ENCODE data around the gene MRO. TPM values are rescaled to one million over a fixed set of nuclear protein-coding genes. Genes with fewer than 3 reads are reported as not detected.

MRO gene
- total and polyA plus RNA-seq, 8 donors: 0.13 to 2.0 (median 1.3) TPM; not detected in 3

DNA sequence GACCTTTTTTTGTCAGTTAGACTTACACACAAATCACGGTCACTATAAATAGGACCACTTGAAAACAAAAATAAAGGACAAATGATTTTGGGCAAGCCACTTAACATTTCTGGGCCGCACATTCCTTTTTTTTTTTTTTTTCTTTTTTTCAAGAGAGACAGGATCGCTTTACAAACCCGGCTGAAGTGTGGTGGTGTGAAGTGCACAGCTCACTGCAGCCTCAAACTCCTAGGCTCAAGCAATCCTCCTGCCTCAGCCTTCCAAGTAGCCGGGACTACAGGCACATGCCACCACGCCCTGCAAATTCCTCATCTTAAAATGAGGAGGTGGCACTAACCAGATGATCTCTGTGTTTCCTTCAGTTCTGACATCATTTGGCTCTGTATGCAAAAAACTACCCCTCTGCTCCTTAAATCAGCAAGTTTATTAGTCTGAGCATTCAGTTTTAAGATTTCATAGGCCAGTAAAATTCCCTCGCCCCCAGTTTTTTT, 28.3 kb upstream of the MRO start:
- TF ChIP-seq POLR2A (IDR thresholded peaks at IDR 0.05) (no peak), POLR2AphosphoS5 (IDR thresholded peaks at IDR 0.05) (no peak), EP300 (IDR thresholded peaks at IDR 0.05) (no peak)
- TF ChIP-seq, protein P1, sequence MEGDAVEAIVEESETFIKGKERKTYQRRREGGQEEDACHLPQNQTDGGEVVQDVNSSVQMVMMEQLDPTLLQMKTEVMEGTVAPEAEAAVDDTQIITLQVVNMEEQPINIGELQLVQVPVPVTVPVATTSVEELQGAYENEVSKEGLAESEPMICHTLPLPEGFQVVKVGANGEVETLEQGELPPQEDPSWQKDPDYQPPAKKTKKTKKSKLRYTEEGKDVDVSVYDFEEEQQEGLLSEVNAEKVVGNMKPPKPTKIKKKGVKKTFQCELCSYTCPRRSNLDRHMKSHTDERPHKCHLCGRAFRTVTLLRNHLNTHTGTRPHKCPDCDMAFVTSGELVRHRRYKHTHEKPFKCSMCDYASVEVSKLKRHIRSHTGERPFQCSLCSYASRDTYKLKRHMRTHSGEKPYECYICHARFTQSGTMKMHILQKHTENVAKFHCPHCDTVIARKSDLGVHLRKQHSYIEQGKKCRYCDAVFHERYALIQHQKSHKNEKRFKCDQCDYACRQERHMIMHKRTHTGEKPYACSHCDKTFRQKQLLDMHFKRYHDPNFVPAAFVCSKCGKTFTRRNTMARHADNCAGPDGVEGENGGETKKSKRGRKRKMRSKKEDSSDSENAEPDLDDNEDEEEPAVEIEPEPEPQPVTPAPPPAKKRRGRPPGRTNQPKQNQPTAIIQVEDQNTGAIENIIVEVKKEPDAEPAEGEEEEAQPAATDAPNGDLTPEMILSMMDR (IDR thresholded peaks at IDR 0.05): no peak
- Histone ChIP-seq H3K9me3 (no peaks in the 10 kb centered on the region), H3K27ac (no peak overlapping the region), H3K4me3 (no peak overlapping the region), H3K36me3 (no peaks in the 10 kb centered on the region), H3K27me3 (no peaks in the 10 kb centered on the region), H3K4me1 (peaks cover 0 to under 1% (median 0%) of the 10 kb centered on the region in 4 donors)
- DNase-seq: no peak
- intact Hi-C loops (cut with DNase I; ENCODE audit: low total_unique reads): no loop called here
- WGBS, 5 donors: 76 to 90% (median 81%) methylated on average over 7 of the region's 7 CpGs

DNA sequence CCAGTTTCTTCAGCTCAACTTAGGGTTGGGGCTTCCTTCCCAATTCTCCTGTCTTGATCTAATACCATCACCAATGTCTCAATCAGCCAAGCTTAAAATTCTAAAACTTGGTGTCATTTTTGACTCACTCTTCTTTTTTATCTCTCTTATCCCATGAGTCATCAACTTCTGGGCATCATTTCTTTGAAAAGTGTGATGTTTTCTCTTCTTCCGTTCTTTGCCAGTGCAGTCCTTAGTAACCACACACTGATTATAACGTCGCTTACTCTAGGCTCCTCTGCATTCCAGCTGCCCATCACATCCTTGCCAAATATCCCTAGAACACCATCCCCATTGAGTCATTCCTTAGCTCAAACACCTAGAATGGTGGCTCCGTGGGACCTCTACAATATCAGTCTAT, 27.4 kb upstream of the MRO start:
- WGBS, 5 donors: 80 to 91% (median 89%) methylated on average over 4 of the region's 4 CpGs
- intact Hi-C loops (cut with DNase I; ENCODE audit: low total_unique reads): no loop called here
- Histone ChIP-seq H3K27me3 (no peaks in the 10 kb centered on the region), H3K4me3 (no peak overlapping the region), H3K9me3 (no peaks in the 10 kb centered on the region), H3K27ac (no peak overlapping the region), H3K4me1 (no peaks in the 10 kb centered on the region), H3K36me3 (no peaks in the 10 kb centered on the region)
- TF ChIP-seq EP300 (IDR thresholded peaks at IDR 0.05): no peak
- TF ChIP-seq POLR2A (IDR thresholded peaks at IDR 0.05): no peak
- TF ChIP-seq, protein P1 (IDR thresholded peaks at IDR 0.05): no peak
- no peak for TF ChIP-seq POLR2AphosphoS5 (IDR thresholded peaks at IDR 0.05)
- DNase-seq: no peak

DNA sequence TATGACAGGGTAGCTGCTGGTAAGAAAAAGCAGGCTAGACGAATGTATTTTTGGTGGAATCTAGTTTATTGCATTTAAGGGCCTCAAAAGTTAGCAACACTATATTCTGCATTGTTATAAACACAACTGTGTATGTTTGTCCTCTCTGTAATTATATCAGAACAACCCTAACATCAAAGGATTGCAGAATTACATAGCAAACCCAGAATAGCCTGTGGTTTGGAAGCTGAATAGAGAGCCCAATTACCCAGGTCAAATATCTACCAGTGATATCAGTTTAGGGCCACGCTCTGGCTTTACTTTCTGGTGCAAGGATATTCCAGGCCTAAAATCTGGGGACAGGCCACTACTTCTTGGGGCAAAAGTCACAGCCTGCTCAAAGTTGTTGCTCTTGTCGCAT, 25.1 kb upstream of the MRO start:
- Histone ChIP-seq H3K27me3 (no peaks in the 10 kb centered on the region), H3K9me3 (no peaks in the 10 kb centered on the region), H3K4me1 (peaks cover 0 to 3% (median 0%) of the 10 kb centered on the region in 4 donors), H3K4me3 (no peak overlapping the region), H3K36me3 (no peaks in the 10 kb centered on the region), H3K27ac (no peak overlapping the region)
- intact Hi-C loops (cut with DNase I; ENCODE audit: low total_unique reads): no loop called here
- TF ChIP-seq, protein P1 (IDR thresholded peaks at IDR 0.05): no peak
- TF ChIP-seq POLR2AphosphoS5 (IDR thresholded peaks at IDR 0.05): no peak
- no peak for TF ChIP-seq POLR2A (IDR thresholded peaks at IDR 0.05)
- no peak for TF ChIP-seq EP300 (IDR thresholded peaks at IDR 0.05)
- DNase-seq: no peak
- 49 to 79% (median 73%) methylated on average over 3 of the region's 3 CpGs for WGBS, 5 donors

DNA sequence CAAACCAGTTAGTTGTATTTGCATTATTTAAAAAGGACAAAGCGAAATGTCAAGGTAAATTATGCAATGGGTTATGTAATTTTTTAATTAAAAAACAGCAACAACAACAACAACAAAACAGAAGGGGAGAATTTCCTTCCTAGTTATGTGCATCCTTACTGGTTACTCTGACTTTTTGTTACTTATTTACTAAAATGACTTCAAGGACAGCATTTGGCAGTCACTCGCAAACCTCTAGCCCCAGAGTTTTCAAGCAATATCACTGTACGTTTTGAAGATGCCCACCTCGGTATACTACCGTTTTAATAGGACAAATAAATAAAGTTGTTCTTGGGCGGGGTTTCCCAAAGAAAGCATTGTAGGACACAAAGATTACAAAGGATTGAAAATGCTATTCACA, 24.7 kb upstream of the MRO start:
- peaks cover 0 to 7% (median 0%) of the 10 kb centered on the region in 4 donors for H3K4me1 ChIP-seq
- TF ChIP-seq POLR2A (IDR thresholded peaks at IDR 0.05) (no peak), POLR2AphosphoS5 (IDR thresholded peaks at IDR 0.05) (no peak), EP300 (IDR thresholded peaks at IDR 0.05) (no peak)
- TF ChIP-seq, protein P1 (IDR thresholded peaks at IDR 0.05): no peak
- H3K36me3 ChIP-seq: no peaks in the 10 kb centered on the region
- WGBS, 5 donors: 42 to 70% (median 58%) methylated on average over 6 of the region's 6 CpGs
- no peak overlapping the region for H3K27ac ChIP-seq
- DNase-seq: no peak
- H3K4me3 ChIP-seq: no peak overlapping the region
- intact Hi-C loops (cut with DNase I; ENCODE audit: low total_unique reads): no loop called here
- no peaks in the 10 kb centered on the region for H3K9me3 ChIP-seq
- no peaks in the 10 kb centered on the region for H3K27me3 ChIP-seq
